A172 (cell line): ENCODE data around the gene KLHL36. TPM values are rescaled to one million over a fixed set of nuclear protein-coding genes. Genes with fewer than 3 reads are reported as not detected.
"Not testable (repeated sequence)": the region's sequence is repeated elsewhere in the genome, so short reads cannot be mapped to it uniquely, and the experiment has no call there.

Experiments used
- DNase-seq: peaks from one replicate; pipeline ENCODE4 v3.0.0-alpha.2; 2015; ENCODE audit warnings: low spot score
- total RNA-seq: library from RNA; depleted of rRNA; stranded (reverse); fragments of >200 nt; shearing (Covaris generic); gene quantifications from 2 replicates; pipeline ENCODE4 v1.2.3, GENCODE V29; 2014

KLHL36 gene
- total RNA-seq, 1 experiment from 2014 or later = 38.0 TPM

GRCh38 chr16:84616515-84616914 lies 31.8 kb upstream of the KLHL36 start:
- DNase-seq = peak; percentile 36

- DNase-seq = no peak
Measured at GRCh38 chr16:84617041-84617790, 31.1 kb upstream of the KLHL36 start.

- DNase-seq = peak; percentile 99
Measured at GRCh38 chr16:84617791-84618580, 30.3 kb upstream of the KLHL36 start, which contains the start of gene COTL1. COTL1 (minus strand) TSS chr16:84618078; CDS start chr16:84617914, 164 bp downstream.

- DNase-seq = peak; percentile 100
Measured at GRCh38 chr16:84618581-84619460, 29.5 kb upstream of the KLHL36 start.

GRCh38 chr16:84620913-84621312 lies 27.4 kb upstream of the KLHL36 start:
- not testable (repeated sequence) for DNase-seq

GRCh38 chr16:84625556-84625955 lies 22.8 kb upstream of the KLHL36 start:
- no peak for DNase-seq

- no peak for DNase-seq
Measured at GRCh38 chr16:84628226-84628731, 20.0 kb upstream of the KLHL36 start.

GRCh38 chr16:84629580-84629979 lies 18.7 kb upstream of the KLHL36 start:
- DNase-seq = no peak

GRCh38 chr16:84630009-84630408 lies 18.3 kb upstream of the KLHL36 start:
- no peak for DNase-seq

- DNase-seq = no peak
Measured at GRCh38 chr16:84630446-84631152, 17.7 kb upstream of the KLHL36 start.

GRCh38 chr16:84631153-84631466 lies 17.2 kb upstream of the KLHL36 start:
- no peak for DNase-seq

GRCh38 chr16:84631886-84632285 lies 16.4 kb upstream of the KLHL36 start:
- no peak for DNase-seq

GRCh38 chr16:84632862-84633261 lies 15.4 kb upstream of the KLHL36 start:
- DNase-seq = not testable (repeated sequence)

GRCh38 chr16:84633622-84634021 lies 14.7 kb upstream of the KLHL36 start:
- DNase-seq = no peak

GRCh38 chr16:84635702-84636101 lies 12.6 kb upstream of the KLHL36 start:
- no peak for DNase-seq

- no peak for DNase-seq
Measured at GRCh38 chr16:84637709-84638108, 10.6 kb upstream of the KLHL36 start.

- no peak for DNase-seq
Measured at GRCh38 chr16:84638231-84638806, 10.0 kb upstream of the KLHL36 start.

GRCh38 chr16:84640145-84640544 lies 8.2 kb upstream of the KLHL36 start:
- DNase-seq = no peak

GRCh38 chr16:84641643-84642358 lies 6.5 kb upstream of the KLHL36 start:
- DNase-seq = no peak

GRCh38 chr16:84643180-84643583 lies 5.1 kb upstream of the KLHL36 start:
- peak; percentile 74 for DNase-seq
